ENCODE measurements around the gene CD48.
"Not testable (repeated sequence)": the region's sequence is repeated elsewhere in the genome, so short reads cannot be mapped to it uniquely, and the experiment has no call there.

CD48 gene

GRCh38 chr1:160672789-160673695 is 38.6 kb downstream of the CD48 start:
- DNase-seq, result no peak

GRCh38 chr1:160671603-160672517 is 39.8 kb downstream of the CD48 start:
- no peak for DNase-seq

GRCh38 chr1:160670701-160671100 is 40.9 kb downstream of the CD48 start:
- DNase-seq, result no peak

- DNase-seq, result no peak
These were observed 41.8 kb downstream of the CD48 start for GRCh38 chr1:160669802-160670201.

- no peak for DNase-seq
These were observed 42.3 kb downstream of the CD48 start for GRCh38 chr1:160669276-160669675.

- no peak for DNase-seq
These were observed 43.7 kb downstream of the CD48 start for GRCh38 chr1:160667896-160668295.

GRCh38 chr1:160666079-160666442 is 45.6 kb downstream of the CD48 start:
- no peak for DNase-seq

- DNase-seq, result no peak
These were observed 46.1 kb downstream of the CD48 start for GRCh38 chr1:160665330-160666078.

GRCh38 chr1:160664573-160665051 is 47.0 kb downstream of the CD48 start:
- no peak for DNase-seq

GRCh38 chr1:160662910-160663309 is 48.7 kb downstream of the CD48 start:
- DNase-seq, result no peak

- no peak for DNase-seq
These were observed 52.1 kb downstream of the CD48 start for GRCh38 chr1:160659566-160659965.

GRCh38 chr1:160658814-160659193 is 52.8 kb downstream of the CD48 start:
- DNase-seq, result no peak

GRCh38 chr1:160658162-160658813 is 53.3 kb downstream of the CD48 start:
- no peak for DNase-seq

- DNase-seq, result no peak
These were observed 54.3 kb downstream of the CD48 start for GRCh38 chr1:160657250-160657781.

GRCh38 chr1:160656737-160657136 is 54.9 kb downstream of the CD48 start:
- DNase-seq, result no peak

GRCh38 chr1:160653620-160654016 is 58.0 kb downstream of the CD48 start:
- no peak for DNase-seq

GRCh38 chr1:160652924-160653619 is 58.5 kb downstream of the CD48 start:
- DNase-seq, result no peak

GRCh38 chr1:160652065-160652641 is 59.5 kb downstream of the CD48 start:
- DNase-seq, result not testable (repeated sequence)

GRCh38 chr1:160651433-160652064 is 60.1 kb downstream of the CD48 start:
- DNase-seq, result no peak

GRCh38 chr1:160647329-160647720 is 64.3 kb downstream of the CD48 start:
- no peak for DNase-seq

Data from NCI-H526 treated with DMSO at 0.1 percent for 48 hours (cell line).